Anterior cingulate cortex (tissue), 58 donors: ENCODE measurements around the gene WWOX.

ENCODE experiments used
- DNase-seq, 58 donors: peaks; one replicate each; lab custom pipeline; 2025; lab: John Stamatoyannopoulos, UW

Gene WWOX

GRCh38 chr16:78184238-78185183, 85.1 kb downstream of the WWOX start:
- DNase-seq, result peak in 2 of 58 donors; percentile 5 to 26

- DNase-seq, result no peak
These were observed 89.7 kb downstream of the WWOX start for GRCh38 chr16:78189121-78189520.

- DNase-seq, result no peak
These were observed 93.5 kb downstream of the WWOX start for GRCh38 chr16:78192734-78193488.

- no peak for DNase-seq
These were observed 95.5 kb downstream of the WWOX start for GRCh38 chr16:78194948-78195347.

- DNase-seq, result no peak
These were observed 96.3 kb downstream of the WWOX start for GRCh38 chr16:78195797-78196196.

GRCh38 chr16:78196502-78196901, 97.0 kb downstream of the WWOX start:
- no peak for DNase-seq

- DNase-seq, result peak in 1 of 58 donors; percentile 4
These were observed 98.8 kb downstream of the WWOX start for GRCh38 chr16:78198288-78198687.

- no peak for DNase-seq
These were observed 100.0 kb downstream of the WWOX start for GRCh38 chr16:78199325-78200022.

GRCh38 chr16:78200023-78200389, 100.6 kb downstream of the WWOX start:
- no peak for DNase-seq

GRCh38 chr16:78200623-78201096, 101.2 kb downstream of the WWOX start:
- DNase-seq, result no peak

GRCh38 chr16:78205506-78205905, 106.1 kb downstream of the WWOX start:
- DNase-seq, result no peak

- no peak for DNase-seq
These were observed 107.3 kb downstream of the WWOX start for GRCh38 chr16:78206623-78207223.

GRCh38 chr16:78209951-78210661, 110.7 kb downstream of the WWOX start:
- no peak for DNase-seq

- no peak for DNase-seq
These were observed 111.7 kb downstream of the WWOX start for GRCh38 chr16:78211020-78211599.

- DNase-seq, result no peak
These were observed 112.5 kb downstream of the WWOX start for GRCh38 chr16:78211946-78212345.

GRCh38 chr16:78212674-78213073, 113.2 kb downstream of the WWOX start:
- no peak for DNase-seq

- DNase-seq, result no peak
These were observed 114.3 kb downstream of the WWOX start for GRCh38 chr16:78213751-78214150.

- DNase-seq, result no peak
These were observed 115.8 kb downstream of the WWOX start for GRCh38 chr16:78215222-78215621.

GRCh38 chr16:78216166-78216745, 116.8 kb downstream of the WWOX start:
- DNase-seq, result no peak
